BJ (cell line): ENCODE measurements around the gene MRPL10. TPM values are rescaled to one million over a fixed set of nuclear protein-coding genes. Genes with fewer than 3 reads are reported as not detected.

ENCODE experiments used
- CTCF ChIA-PET: fragments of 350-600 bp; formaldehyde crosslinking; extraction: SDS; loops from one replicate; lab custom pipeline; 2021; ENCODE audit warnings: antibody characterized with exemption, inconsistent platforms; lab: Yijun Ruan, JAX
- POLR2A ChIA-PET: fragments of 300-600 bp; sonication (Branson Sonifier 250); formaldehyde crosslinking; extraction: SDS; loops from one replicate; lab custom pipeline; 2021; ENCODE audit warnings: antibody characterized with exemption; lab: Charles Lee
- DNase-seq: peaks from one replicate; pipeline ENCODE4 v3.0.0-alpha.2; 2011; ENCODE audit warnings: low read depth
- H3K27me3 ChIP-seq: 2 replicates; pipeline ENCODE4 v1.6.0; 2011; ENCODE audit warnings: low read length; ENCODE audit not compliant: control insufficient read depth, insufficient read depth
- H3K36me3 ChIP-seq: 2 replicates; pipeline ENCODE4 v1.5.1; 2011; ENCODE audit warnings: low read length; ENCODE audit not compliant: control insufficient read depth, insufficient read depth
- H3K4me3 ChIP-seq: 2 replicates; pipeline ENCODE4 v1.5.1; 2011; ENCODE audit warnings: low read depth, mild to moderate bottlenecking, control low read depth, low read length
- CTCF ChIP-seq: IDR thresholded peaks from 2 replicates; pipeline ENCODE4 v1.5.1; 2011; ENCODE audit warnings: low read depth, mild to moderate bottlenecking, control low read depth, inconsistent platforms, low read length, moderate library complexity; ENCODE audit not compliant: insufficient read depth
- polyA plus RNA-seq: library from polyadenylated mRNA; depleted of rRNA; stranded (reverse); fragments of >200 nt; gene quantifications from 2 replicates; pipeline ENCODE4 v1.2.3, GENCODE V29; 2011

The MRPL10 gene
- polyA plus RNA-seq, 1 experiment: 59.2 TPM

DNA sequence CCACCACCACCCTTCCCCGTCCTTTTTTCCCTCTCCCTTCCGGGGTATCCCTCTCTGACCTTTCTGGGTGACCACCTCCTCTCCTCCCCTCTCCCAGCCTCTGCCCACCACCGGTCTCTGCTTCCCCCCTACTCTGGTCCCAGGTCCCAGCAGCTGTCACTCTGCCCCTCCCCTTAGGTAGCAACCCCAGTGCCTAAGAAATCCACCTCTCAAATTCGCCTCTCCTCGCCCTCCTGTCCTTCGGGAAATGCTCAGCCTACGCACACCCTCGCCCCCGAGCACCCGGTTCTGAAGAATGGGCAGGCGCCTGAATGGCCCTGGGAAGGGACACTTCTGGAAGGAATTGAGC lies 20.4 kb upstream of the MRPL10 start:
- CTCF ChIA-PET: interaction anchor here (16.0 to 20.0 kb wide), 2 partner anchors 6 to 36 kb away, joined by 190 to 875 read pairs; partner anchors contain the start of genes SCRN2, SP2 and SP6

GRCh38 chr17:47850692-47851573 lies 19.6 kb upstream of the MRPL10 start, which contains the start of gene SP6:
SP6 (minus strand) TSS chr17:47851163; CDS start chr17:47848429, 2,734 bp downstream.
- Histone ChIP-seq H3K4me3 (peak within 1 kb of the TSS; percentile 12), H3K27me3 (peaks cover 42% of the 10 kb centered on the region)

More for the DNA sequence above, 20.4 kb upstream of the MRPL10 start:
- no peak for TF ChIP-seq CTCF
- DNase-seq: no peak
- no peak overlapping the region for H3K4me3 ChIP-seq
- no peaks in the 10 kb centered on the region for H3K36me3 ChIP-seq
- peaks cover 42% of the 10 kb centered on the region for H3K27me3 ChIP-seq
- POLR2A ChIA-PET: interaction anchor here (0.7 kb wide), 1 partner anchor 10 kb away, joined by 4 read pairs; no protein-coding TSS in a partner anchor

GRCh38 chr17:47850373-47850691 lies 19.0 kb upstream of the MRPL10 start:
- Histone ChIP-seq H3K27me3 (peaks cover 44% of the 10 kb centered on the region), H3K4me3 (no peak overlapping the region; the same call in 1 of the 2 replicates), H3K36me3 (no peaks in the 10 kb centered on the region)
- TF ChIP-seq CTCF: no peak
- POLR2A ChIA-PET: no interaction called here
- CTCF ChIA-PET: interaction anchor here (10.8 to 20.0 kb wide), 3 partner anchors 4 to 37 kb away, joined by 190 to 875 read pairs (median 190); partner anchors contain the start of genes SCRN2, SP2 and SP6
- no peak for DNase-seq

More at GRCh38 chr17:47850692-47851573, 19.6 kb upstream of the MRPL10 start, which contains the start of gene SP6:
- DNase-seq: no peak
- POLR2A ChIA-PET: no interaction called here
- CTCF ChIA-PET: interaction anchor here (10.8 to 20.0 kb wide), 3 partner anchors 5 to 37 kb away, joined by 190 to 875 read pairs (median 190); partner anchors contain the start of genes SCRN2, SP2 and SP6
- 0 out of 2 replicates have a peak, but pooled peaks have one; percentile 20 for TF ChIP-seq CTCF
- no peaks in the 10 kb centered on the region for H3K36me3 ChIP-seq

- CTCF ChIA-PET: interaction anchor here (0.7 to 20.0 kb wide), 6 partner anchors 10 to 103 kb away, joined by 3 to 875 read pairs (median 6); partner anchors contain the start of genes SP2 and SP6
- Histone ChIP-seq H3K36me3 (no peaks in the 10 kb centered on the region), H3K4me3 (no peak overlapping the region), H3K27me3 (peaks cover 28% of the 10 kb centered on the region)
- DNase-seq: no peak
- no peak for TF ChIP-seq CTCF
- POLR2A ChIA-PET: no interaction called here
Observed at GRCh38 chr17:47848198-47848513, 16.8 kb upstream of the MRPL10 start.
